ENCODE data around the gene KAT6B. TPM values are rescaled to one million over a fixed set of nuclear protein-coding genes. Genes with fewer than 3 reads are reported as not detected.

Gene KAT6B
- total and polyA plus RNA-seq, 11 donors = 10.4 to 61.3 (median 42.9) TPM

- TF ChIP-seq CTCF (IDR thresholded peaks at IDR 0.05) = no peak
- TF ChIP-seq POLR2A (IDR thresholded peaks at IDR 0.05) = no peak
- WGBS, 4 donors = 85 to 90% (median 88%) methylated on average over 9 of the region's 9 CpGs
- H3K9me3 ChIP-seq = no peaks in the 10 kb centered on the region
- DNase-seq = no peak
- H3K27ac ChIP-seq = no peak overlapping the region
- no peaks in the 10 kb centered on the region for H3K27me3 ChIP-seq
- intact Hi-C loops (cut with DNase I) = no loop called here
- no peaks in the 10 kb centered on the region for H3K36me3 ChIP-seq
- H3K4me3 ChIP-seq = no peak overlapping the region
- peaks cover 0 to 24% (median 11%) of the 10 kb centered on the region in 12 donors for H3K4me1 ChIP-seq
- ATAC-seq = no peak
Observed at GRCh38 chr10:75040576-75040975, 214.2 kb downstream of the KAT6B start.

GRCh38 chr10:75042292-75042974, 216.0 kb downstream of the KAT6B start:
- no peak for DNase-seq
- WGBS, 4 donors = 75 to 95% (median 90%) methylated on average over 1 of the region's 1 CpG
- ATAC-seq = peak in 2 of 4 donors; percentile 8 to 45

GRCh38 chr10:75043256-75044131, 217.1 kb downstream of the KAT6B start:
- TF ChIP-seq CTCF (IDR thresholded peaks at IDR 0.05) (no peak), POLR2A (IDR thresholded peaks at IDR 0.05) (no peak)
- H3K9me3 ChIP-seq = no peaks in the 10 kb centered on the region
- no peaks in the 10 kb centered on the region for H3K27me3 ChIP-seq
- DNase-seq (no peak), ATAC-seq (peak in 1 of 4 donors; percentile 44)
- WGBS, 4 donors = 41 to 52% (median 47%) methylated on average over 47 to 68 of the region's 68 CpGs
- intact Hi-C loops (cut with DNase I) = no loop called here
- H3K4me3 ChIP-seq = peak overlapping the region in 1 of 12 donors; percentile 41
- H3K27ac ChIP-seq = peak overlapping the region in 1 of 12 donors; percentile 50
- H3K4me1 ChIP-seq = peaks cover 0 to 10% (median 6%) of the 10 kb centered on the region in 12 donors
- H3K36me3 ChIP-seq = no peaks in the 10 kb centered on the region

More at GRCh38 chr10:75042292-75042974, 216.0 kb downstream of the KAT6B start:
- Histone ChIP-seq H3K27ac (peak overlapping the region in 1 of 12 donors; percentile 50), H3K36me3 (no peaks in the 10 kb centered on the region), H3K27me3 (no peaks in the 10 kb centered on the region), H3K4me3 (no peak overlapping the region), H3K4me1 (peaks cover 0 to 18% (median 11%) of the 10 kb centered on the region in 12 donors), H3K9me3 (no peaks in the 10 kb centered on the region)
- intact Hi-C loops (cut with DNase I) = no loop called here
- no peak for TF ChIP-seq CTCF (IDR thresholded peaks at IDR 0.05)
- no peak for TF ChIP-seq POLR2A (IDR thresholded peaks at IDR 0.05)

GRCh38 chr10:75048669-75049098, 222.3 kb downstream of the KAT6B start:
- no peak overlapping the region for H3K27ac ChIP-seq
- ATAC-seq (no peak), DNase-seq (no peak)
- peaks cover 0 to 21% (median 5%) of the 10 kb centered on the region in 12 donors for H3K4me1 ChIP-seq
- WGBS, 4 donors = 89 to 92% (median 90%) methylated on average over 9 of the region's 9 CpGs
- TF ChIP-seq CTCF (IDR thresholded peaks at IDR 0.05) (no peak), POLR2A (IDR thresholded peaks at IDR 0.05) (no peak)
- no peaks in the 10 kb centered on the region for H3K27me3 ChIP-seq
- no peaks in the 10 kb centered on the region for H3K9me3 ChIP-seq
- H3K4me3 ChIP-seq = no peak overlapping the region
- H3K36me3 ChIP-seq = no peaks in the 10 kb centered on the region
- intact Hi-C loops (cut with DNase I) = no loop called here
